Right kidney (tissue), 1 donor: ENCODE data around the gene ANKRD28.

Experiments
- DNase-seq: peaks from one replicate; pipeline ENCODE4 v3.0.0-alpha.2; 2016

The ANKRD28 gene

DNA sequence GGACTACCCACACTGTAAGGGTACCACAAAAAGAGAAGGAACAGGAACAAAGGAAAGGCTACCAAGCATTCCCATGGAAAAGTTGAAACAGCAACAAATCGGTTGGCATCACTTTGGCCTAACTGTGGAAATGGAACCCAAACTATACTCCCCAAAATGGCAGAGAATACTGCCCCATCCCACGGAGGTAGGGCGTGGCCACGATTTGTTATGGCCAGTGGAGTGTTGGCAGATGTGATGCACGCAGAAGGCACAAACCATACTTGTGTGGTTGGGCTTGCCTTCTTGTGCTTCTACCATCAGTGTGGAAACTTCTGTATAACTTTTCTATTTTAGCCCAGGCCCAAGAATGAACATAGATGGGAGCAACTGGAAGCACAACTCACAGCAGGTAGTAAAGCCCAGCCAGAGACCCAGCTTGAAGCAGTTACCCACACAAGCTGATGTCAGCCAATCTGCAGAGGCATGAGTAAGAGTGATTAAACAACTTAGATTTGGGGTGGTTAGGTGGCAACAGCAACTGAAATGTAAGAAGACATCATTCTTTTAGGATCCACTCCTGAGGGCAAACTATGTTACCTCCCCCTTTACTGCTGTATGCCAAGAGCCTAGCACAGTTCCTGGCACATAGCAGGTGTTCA lies 132.1 kb downstream of the ANKRD28 start:
- no peak for DNase-seq

DNA sequence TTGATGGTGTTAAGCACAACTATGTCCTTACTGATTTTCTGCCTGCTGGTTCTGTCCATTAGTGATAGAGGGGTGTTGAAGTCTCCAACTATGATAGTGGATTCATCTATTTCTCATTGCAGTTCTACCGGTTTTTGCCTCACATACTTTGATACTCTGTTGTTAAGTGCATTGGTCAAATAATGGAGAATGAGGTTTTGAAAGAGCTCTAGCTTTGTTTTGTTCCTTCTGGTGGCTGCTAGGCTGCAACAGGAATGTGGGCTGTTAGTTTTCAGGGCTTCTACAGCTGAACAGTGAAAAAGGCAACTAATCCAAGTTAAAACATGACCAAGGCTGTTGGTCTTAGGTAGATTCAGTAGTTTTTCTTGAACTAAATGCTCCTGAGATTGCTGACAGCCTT lies 133.6 kb downstream of the ANKRD28 start:
- no peak for DNase-seq

DNA sequence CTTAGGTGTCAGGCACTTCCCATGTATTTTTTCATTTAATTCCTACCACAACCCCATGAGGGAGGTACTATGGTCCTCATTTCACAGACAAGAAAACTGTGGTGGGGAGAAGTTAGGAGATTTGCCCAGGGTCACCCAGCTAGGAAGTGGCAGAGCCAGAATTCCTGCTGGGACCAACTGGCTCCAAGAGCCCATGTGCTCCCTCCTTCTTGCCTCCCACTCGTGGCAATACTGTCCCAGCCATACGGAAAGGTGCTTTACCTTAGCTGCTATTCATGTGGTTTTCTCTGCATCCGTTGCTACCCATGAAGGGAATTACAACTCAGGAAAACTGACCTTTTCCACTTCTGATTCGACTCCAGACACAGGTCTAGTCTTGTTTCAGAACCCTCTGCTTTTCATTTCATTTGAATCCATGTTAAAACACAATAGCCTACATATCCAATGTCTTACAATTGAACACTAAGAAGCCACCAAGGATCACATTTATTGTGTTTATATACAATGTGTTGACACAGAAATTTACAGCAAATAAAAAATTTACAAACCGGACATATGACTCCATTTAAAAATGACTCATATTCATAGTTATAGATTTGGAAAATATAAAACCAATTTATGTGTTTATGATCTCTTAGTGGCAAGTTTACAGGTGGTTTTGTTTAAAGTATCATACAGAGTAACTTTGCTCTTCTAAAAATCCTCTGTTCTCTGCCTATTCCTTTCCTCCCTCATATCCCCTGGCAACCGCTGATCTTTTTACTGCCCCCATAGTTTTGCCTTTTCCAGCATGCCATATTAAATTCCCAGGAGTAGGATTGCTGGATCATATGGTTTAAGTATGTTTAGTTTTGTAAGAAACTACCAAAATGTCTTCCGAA lies 137.5 kb downstream of the ANKRD28 start:
- DNase-seq: no peak

DNA sequence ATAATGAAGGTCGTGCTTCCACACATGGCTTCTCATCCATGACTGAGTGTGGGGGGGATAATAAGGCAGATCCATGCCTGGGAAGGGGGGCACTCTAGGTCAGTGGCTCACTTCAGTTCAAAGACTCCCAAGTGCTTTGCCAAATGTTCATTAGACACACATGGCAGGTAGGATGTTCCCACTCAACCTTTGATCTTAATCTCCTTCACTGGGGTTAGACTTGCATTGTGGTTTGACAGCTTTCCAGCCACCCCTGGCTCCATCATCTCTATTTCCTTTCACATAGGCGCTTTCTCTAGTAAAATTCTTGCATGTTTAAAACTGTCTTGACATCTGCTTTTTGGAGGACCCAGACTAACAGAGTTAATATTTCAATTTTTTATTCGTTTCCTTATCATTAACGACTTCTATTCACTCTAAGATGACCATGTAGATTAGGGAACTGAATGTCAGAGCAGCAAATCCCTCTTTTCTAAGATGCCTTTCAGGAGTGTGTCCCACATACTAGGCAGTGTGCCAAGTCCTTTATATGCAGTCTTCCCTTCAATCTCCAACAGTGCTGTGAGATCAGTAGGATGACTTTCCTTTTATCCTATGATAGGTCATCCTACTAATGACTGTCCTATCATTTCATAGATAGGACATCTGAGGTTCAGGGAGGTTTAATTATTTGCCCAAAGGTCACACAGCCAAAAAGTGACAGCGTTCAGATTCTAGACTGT lies 138.4 kb downstream of the ANKRD28 start:
- DNase-seq: no peak

DNA sequence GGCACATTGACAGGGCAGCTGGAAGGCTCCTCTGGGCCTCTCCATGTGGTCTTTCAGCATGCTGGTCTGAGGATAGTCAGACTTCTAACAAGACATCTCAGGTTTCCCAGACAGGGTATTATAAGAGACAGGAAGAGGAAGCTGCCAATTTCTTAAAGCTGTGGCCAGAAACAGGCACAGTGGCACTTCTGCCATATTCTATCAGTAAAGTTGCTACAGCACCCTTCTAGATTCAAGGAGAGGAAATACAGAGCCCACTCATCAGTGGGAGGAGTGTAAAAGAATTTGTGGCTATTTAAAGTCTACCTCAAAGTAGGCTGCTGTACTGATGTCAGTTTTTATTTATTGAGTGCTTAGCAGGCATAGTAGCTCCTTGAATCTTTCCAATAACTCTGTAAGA lies 140.8 kb downstream of the ANKRD28 start:
- DNase-seq: no peak

DNA sequence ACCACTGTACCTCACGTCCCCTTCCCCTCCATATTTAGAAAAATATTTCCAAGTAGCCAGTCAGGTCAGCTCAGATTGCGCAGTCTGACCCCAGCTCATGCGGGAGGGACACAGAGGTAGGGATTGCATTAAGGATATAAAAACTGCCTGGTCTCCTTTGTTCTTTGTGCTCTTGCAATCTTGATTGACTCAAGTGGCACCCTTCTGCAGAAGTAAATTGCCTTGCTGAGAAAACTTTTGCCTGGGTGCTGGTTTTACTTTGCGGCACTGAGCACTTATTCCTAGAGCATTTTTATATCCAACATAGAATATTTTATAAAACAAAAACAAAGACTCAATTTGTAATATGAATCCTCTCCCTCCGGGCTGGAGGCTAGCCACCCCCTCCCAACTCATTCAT lies 141.4 kb downstream of the ANKRD28 start:
- DNase-seq: no peak

DNA sequence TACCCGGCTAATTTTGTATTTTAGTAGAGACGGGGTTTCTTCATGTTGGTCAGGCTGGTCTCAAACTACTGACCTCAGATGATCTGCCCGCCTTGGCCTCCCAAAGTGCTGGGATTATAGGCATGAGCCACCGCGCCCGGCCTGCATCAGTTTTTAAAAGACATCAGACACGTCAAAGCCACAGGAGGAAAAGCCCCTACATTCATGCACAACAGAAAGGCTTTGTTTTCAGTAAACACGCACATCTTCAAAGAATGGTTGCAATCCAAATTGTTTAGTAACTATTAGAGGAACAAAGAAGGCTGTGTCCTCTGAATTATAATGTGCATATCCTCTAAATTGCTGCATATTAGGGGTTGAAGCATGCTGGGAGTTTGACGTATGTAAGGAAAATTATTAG lies 142.9 kb downstream of the ANKRD28 start:
- no peak for DNase-seq

DNA sequence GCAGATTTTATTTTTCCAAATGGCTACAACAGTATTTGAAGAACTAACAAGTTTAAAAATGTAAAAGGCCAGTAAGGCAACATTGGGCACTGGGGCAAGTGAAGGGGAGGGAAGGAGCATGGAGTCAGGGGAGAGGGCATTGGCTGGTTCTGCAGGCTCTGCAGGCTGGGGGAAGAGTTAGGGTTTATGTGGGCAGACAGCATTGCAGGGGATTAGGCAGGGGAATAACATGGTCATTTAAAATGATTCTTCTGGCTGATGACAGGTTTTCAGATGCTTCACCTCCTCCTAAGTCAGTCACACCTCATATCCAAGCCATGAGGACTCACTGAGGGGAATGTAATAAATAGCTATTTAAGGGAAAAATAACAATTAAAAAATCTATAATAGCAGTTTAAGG lies 143.7 kb downstream of the ANKRD28 start:
- no peak for DNase-seq

DNA sequence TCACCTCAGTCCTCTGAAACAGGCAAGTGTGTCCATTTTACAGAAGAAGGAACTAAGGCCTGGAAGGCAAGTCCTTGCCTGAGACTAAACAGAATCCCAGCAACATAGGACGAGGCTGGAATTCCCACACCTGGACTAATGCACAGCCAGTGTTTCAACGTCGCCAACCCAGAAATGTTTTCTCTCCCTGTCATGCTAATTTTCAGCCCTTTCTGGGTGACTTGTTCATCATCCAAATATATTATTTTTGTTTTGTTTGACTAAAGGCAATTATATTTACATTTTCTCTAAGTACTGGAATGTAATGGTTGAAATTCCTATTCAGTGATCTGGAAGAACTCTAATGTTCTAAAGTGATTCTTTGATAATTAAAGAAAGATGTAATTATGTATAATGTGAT lies 144.5 kb downstream of the ANKRD28 start:
- DNase-seq: no peak

DNA sequence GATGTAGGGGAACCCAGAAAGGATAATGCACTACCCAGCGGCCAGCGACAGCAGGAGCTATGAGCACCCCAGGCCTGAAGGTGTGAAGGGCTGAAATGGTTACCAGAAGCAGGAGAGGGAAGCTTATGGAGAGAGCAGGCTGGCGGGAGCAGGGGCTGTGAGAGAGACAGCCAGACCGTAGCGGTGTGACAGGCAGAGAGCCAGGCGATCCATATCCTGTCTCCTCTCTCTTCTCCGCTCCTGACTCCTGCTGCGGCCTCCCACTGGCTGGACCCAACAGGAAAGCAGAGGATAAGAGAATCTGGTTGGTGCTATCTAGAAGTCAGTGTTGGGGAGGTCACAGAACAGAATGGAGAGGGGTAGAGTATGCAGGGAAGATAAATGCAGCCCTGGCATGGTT lies 146.4 kb downstream of the ANKRD28 start:
- no peak for DNase-seq

DNA sequence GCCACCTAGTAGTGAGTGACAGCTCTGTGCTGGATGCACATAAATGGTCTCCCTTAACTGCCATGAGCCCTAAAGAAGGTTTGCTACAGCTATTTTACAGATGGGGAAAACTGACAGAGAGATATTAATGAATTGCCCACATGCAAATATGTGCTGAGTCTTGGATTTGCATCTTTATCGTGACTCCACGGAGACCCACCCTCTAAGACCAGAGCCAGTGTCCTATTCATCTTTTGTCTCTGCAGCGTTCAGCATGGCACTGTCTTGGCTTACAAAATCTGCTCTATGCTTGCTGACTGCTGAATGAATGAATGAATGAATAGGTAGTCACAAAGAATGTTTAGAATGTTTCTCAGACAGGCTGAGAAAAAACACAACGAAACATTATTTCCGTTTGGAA lies 147.9 kb downstream of the ANKRD28 start:
- no peak for DNase-seq

DNA sequence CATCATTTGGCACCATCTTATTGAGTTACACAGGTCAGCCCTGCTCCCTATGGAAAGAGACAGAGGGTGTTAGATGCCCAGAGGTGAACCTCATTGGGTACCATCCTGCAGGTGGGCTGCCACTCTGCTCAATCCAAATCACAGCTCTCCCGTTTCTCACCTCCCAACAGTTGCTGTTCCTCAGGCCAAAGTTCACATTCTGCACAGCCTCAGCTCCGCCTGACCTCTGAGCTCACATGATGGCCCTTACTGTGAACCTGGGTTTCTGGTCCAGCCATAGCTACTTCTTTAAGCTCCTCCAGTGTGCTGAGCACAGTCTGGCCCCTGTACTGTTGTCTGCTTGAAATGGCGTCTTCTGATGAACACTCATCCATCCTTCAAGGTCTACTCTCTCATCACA lies 148.4 kb downstream of the ANKRD28 start:
- DNase-seq: no peak

DNA sequence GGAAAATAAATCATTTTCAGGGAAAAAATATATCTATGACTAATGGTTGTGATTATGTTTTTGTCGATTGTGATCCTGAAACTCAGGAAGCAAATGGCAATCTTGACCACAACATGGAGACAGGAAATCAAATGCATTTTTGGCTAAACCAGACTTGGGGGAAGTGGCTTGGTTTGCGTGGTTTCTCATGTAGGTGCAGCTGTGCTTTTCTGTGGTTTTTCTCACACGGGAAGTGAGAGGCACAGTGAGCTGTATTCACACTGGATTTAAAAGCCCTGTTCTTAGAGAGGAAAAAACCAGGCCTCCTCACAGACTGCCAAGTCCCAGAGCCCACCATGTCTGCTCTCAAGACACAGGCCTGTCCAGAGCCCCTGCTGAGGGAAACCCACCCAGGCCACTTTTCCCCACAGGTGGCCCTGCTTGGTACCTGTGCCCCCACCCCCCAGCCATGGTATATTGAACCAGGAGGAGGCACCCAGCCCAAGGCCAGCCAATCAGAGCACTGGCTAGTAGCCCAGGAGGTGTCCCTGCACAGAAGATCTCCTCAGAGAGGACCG lies 150.1 kb downstream of the ANKRD28 start:
- no peak for DNase-seq

DNA sequence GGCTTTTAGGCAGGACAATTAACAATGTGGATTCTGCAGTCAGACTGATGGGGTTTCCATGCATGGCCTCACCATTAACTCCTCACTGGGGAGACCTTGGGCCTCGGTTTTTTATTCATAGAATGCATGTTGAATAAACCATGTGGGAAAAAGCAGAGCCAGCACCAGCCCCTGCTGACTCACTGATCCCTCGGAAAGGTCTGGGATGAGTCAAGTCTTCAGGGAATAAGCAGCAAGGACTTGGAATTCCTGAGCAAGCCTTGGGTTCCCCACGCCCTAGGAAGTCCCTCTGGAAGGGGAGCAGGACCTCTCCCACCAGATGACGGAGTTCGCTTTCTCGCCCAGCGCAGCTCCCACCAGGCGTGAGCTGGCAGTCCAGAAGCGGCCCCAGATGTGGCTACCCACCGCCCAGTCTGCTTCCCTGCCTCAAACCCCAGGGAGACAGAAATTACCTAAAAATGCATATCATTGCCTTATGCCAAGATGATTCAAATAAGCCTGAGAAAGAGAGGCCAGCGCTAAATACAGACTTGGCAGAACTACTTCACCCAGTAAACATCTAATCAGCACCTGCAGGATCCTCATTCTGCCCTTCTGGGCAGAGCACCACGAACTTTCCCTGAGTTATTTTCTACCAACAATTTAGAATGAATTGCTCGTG lies 150.8 kb downstream of the ANKRD28 start:
- DNase-seq: no peak

DNA sequence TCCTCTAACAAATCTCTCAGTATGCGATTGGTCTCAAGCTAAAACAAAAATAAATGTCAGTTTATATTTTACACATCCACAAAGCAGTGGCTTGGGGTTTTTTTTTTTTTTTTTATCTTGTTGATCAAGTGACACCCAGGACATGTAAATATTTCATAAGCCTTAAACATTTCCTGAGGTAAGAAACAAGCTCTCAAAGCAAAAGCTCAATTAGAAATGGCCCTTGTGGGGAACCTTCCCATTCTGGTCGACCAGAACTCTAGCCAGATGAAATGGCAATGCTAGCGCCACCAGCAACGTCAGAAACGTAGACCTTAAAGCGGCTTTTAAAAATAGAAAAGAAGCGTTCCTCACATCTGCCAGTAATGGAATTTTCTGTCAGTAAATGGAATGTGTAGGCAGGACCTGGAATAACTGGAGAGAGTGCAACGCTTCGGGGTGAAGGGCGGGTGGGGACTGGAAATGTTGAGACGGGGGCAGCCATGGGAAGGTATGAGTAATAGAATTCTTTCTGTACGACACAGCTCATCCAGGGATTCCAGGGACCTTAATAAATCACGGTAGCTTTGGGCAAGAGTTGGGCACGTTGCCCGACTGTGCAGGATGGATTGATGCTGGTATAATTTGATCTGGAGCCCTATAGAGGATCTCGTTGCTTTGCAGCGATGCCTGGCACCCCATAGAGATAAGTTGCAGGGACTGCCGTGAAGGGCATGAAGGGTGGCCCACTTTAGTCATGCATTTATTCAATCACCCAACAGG lies 151.9 kb downstream of the ANKRD28 start:
- DNase-seq: no peak

DNA sequence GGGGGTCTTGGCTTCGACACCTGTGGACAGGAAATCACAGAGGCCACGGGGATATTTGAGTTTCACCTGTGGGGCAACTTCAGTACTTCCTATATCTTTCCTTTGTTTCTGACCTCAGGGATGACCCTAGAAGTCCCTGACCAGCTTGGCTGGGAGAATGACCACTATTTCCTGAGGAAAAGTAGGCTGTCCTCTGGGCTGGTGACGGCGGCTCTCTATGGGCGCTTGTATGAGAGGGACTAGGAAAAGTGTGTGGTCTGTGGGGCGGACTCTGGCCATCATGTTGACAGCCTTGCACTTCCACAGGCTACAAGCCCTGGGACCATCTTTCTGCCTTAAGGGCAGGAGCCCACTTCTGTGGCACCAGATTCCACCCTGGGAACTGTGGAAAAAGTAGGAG lies 152.5 kb downstream of the ANKRD28 start:
- DNase-seq: no peak

DNA sequence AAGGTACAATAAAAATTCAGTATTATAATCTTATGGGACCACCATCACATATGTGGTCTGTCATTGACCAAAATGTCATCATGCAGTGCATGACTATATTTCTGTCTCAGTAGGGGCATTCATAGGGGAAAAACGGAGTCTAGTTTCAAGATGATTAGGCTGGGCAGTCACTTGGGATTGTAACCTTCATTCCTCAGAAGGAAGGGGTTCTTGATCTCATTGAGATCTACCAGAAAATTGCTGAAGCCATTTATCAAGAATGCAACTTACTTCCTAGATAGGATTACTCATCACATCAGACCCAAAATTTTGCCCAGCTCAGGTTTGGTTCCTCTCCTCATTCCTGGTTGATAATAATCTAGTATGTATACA lies 158.9 kb downstream of the ANKRD28 start:
- DNase-seq: no peak

DNA sequence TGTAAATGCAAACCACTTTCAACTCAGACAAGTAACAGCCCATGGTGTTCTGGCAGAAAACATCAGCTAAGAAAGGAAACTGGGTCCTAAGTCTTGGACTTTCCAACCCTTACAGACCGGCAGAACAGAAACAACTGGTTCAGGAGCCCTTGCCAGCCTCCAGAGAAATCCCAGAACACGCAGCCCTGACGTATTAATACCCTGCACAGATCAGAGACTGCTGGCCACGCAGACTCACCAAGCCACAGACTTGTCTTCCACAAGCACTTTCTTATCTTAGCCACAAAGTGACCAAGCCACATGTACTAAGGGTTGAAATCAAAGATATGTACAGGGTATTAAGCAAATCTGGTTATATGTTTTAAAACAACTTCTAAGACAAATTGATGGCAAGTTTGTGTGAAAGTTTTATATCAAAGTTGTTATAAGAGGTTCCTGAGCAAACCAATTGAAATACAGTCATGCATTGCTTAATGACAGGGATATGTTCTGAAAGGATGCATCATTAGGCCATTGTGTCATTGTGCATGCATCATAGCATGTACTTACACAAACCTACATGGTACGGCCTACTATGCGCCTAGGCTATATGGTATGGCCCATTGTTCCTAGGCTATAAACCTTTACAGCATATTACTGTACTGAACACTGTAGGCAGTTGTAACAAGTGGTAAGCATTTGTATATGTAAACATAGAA lies 159.4 kb downstream of the ANKRD28 start:
- DNase-seq: no peak

DNA sequence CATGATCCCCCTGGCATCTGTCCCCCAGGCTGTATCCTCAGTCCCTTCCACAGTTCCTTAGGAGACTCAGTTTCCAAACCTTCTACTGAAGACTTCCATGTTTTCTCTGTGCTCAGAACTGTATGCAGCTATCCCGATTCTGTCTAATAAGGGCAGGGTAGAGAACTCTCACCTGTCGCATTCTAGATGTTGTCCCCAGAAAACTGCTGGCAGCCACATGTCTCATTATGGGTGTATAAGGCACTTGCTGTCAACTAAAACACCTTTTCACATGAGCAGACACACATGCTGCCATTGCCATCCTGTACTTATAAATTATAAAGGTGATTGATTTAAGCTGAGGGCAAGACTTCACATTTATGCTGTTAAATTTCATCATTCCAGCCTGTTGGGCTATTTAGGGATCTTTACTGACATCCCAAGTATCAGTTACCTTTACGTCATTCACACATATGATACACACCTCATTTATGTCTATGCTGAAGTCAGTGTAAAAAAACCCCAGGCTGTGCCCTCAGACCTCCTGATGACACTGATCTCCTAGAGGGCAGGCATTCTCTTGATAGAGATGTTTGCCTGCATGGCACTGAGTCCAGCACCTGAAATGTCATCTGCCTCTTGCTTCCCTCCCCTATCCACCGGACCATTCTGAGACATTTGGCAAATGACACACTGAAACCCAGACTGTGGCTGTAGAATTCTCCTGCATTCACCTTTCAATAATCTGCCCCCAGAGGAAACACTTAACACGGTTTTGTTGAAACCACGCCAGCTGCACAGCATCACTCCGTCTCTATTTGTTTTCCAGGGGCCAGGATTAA lies 160.4 kb downstream of the ANKRD28 start:
- no peak for DNase-seq

DNA sequence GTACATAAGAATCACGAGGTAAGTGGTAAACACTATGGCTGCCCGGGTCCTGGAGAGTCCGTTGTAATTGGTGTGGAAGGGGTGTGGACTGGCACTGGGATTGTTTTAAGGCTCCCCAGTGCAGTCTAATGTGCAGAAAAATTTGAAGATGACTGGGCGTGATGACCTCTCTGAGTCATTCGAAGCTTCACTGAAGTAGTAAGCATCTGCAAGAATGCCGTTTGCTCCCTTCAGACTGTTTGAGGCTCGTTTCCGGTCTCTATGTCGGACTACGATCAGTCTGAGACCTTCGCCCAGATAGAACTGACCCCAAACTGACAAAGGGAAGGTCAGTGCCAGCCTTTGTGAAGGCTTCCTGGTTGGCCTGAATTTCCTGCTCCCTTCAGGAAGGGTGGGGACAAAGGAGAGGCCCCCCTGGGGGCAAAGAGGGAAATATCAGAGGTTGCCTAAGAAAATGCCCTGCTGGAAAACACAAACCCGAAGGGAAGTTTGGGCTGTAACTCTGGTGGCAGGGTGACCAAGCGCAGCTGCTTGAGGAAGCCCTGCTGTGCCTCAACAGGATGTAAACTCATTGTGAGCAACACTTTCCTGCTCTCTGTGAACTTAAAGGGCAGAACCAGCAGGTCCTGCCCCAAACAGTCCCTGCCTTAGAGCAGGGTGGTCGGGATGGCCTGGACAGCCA lies 161.6 kb downstream of the ANKRD28 start:
- DNase-seq: no peak
